ENCODE data around the gene GP5. TPM values are rescaled to one million over a fixed set of nuclear protein-coding genes. Genes with fewer than 3 reads are reported as not detected.

The GP5 gene
- total and polyA plus RNA-seq, 2 experiments from 2014 or later = 0.11 TPM; not detected in 1

DNA sequence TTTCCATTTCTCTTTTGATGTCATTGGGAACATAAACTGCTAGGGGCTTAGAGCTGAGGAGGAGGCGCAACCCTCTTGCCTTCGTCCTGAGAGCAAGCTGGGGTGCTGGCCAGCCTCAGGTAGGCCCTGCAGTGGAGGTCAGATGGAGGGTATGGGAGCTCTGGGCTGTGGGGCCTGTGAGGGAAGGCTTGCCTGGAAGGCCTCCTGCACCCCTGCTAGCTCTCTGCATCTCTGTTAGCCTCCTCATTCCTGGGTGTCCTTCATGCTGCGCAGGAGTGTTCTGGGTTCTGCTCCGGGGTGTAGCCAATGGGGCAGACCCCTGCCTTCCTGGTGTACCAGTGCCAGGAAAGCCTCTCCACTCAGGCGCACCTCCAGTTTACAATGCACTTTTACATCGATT, 11.8 kb downstream of the GP5 start:
- no peaks in the 10 kb centered on the region for H3K79me2 ChIP-seq (ENCODE audit: insufficient read depth)
- no peaks in the 10 kb centered on the region for H3K4me1 ChIP-seq (ENCODE audit: insufficient read depth)
- no peak overlapping the region for H3K4me3 ChIP-seq
- no peak overlapping the region for H2AFZ ChIP-seq
- peaks cover 10% of the 10 kb centered on the region for H3K27me3 ChIP-seq (replicated peaks; ENCODE audit: insufficient read depth)
- no peaks in the 10 kb centered on the region for H3K9me2 ChIP-seq (ENCODE audit: insufficient read depth)
- in situ Hi-C loops (cut with MboI) = no loop called here
- no peak for TF ChIP-seq EZH2phosphoT487 (IDR thresholded peaks at IDR 0.05; ENCODE audit: insufficient read depth, low read depth)
- no peak for TF ChIP-seq EZH2 (IDR thresholded peaks at IDR 0.05; ENCODE audit: insufficient read depth, poor library complexity, severe bottlenecking)
- no peaks in the 10 kb centered on the region for H4K20me1 ChIP-seq (ENCODE audit: insufficient read depth)
- H3K9ac ChIP-seq = no peak overlapping the region
- no peaks in the 10 kb centered on the region for H3F3A ChIP-seq (ENCODE audit: insufficient read depth)
- WGBS, 2 experiments (ENCODE audit: low coverage in 1 of 2, low lambda C conversion rate in 2 of 2, missing lambda C conversion rate in 2 of 2) = 92 to 95% methylated on average over 6 of the region's 6 CpGs
- H3K36me3 ChIP-seq (ENCODE audit: low read depth) = no peaks in the 10 kb centered on the region
- DNase-seq = no peak
- H3K4me2 ChIP-seq (ENCODE audit: unreplicated experiment) = no peak overlapping the region
- H3K27ac ChIP-seq = no peak overlapping the region
- H3K9me3 ChIP-seq (ENCODE audit: low read depth) = no peaks in the 10 kb centered on the region

DNA sequence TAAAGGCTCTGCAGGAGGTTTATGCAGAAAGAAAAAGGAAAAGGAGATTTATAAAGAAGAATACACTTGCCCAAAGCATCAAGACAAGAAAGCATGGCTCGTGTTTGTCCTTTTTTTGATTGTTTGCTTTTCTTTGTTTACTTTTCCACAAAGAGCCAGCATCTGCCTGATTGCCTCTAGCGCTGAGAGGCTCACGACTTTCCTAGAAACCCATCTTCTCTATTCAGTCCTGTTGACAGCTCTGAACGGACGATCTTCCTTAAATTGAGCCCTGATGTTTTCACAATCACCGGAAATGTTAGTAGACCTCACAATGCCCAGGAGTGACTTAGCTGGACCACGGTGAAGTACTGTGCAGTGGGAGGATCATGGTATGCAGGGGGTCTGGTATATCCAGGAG, 12.4 kb downstream of the GP5 start:
- WGBS, 2 experiments (ENCODE audit: low coverage in 1 of 2, low lambda C conversion rate in 2 of 2, missing lambda C conversion rate in 2 of 2) = 53 to 54% methylated on average over 7 of the region's 7 CpGs
- in situ Hi-C loops (cut with MboI) = no loop called here
- no peak overlapping the region for H3K27ac ChIP-seq
- no peak overlapping the region for H3K9ac ChIP-seq
- no peak for DNase-seq
- no peaks in the 10 kb centered on the region for H3K79me2 ChIP-seq (ENCODE audit: insufficient read depth)
- no peak overlapping the region for H2AFZ ChIP-seq
- TF ChIP-seq EZH2phosphoT487 (IDR thresholded peaks at IDR 0.05; ENCODE audit: insufficient read depth, low read depth) = no peak
- no peak for TF ChIP-seq EZH2 (IDR thresholded peaks at IDR 0.05; ENCODE audit: insufficient read depth, poor library complexity, severe bottlenecking)
- no peak overlapping the region for H3K4me3 ChIP-seq
- no peaks in the 10 kb centered on the region for H3F3A ChIP-seq (ENCODE audit: insufficient read depth)
- no peaks in the 10 kb centered on the region for H3K9me3 ChIP-seq (ENCODE audit: low read depth)
- no peaks in the 10 kb centered on the region for H3K36me3 ChIP-seq (ENCODE audit: low read depth)
- H3K9me2 ChIP-seq (ENCODE audit: insufficient read depth) = no peaks in the 10 kb centered on the region
- H4K20me1 ChIP-seq (ENCODE audit: insufficient read depth) = no peaks in the 10 kb centered on the region
- no peak overlapping the region for H3K4me2 ChIP-seq (ENCODE audit: unreplicated experiment)
- peaks cover 10% of the 10 kb centered on the region for H3K27me3 ChIP-seq (replicated peaks; ENCODE audit: insufficient read depth)
- no peaks in the 10 kb centered on the region for H3K4me1 ChIP-seq (ENCODE audit: insufficient read depth)

- WGBS, 2 experiments (ENCODE audit: low coverage in 1 of 2, low lambda C conversion rate in 2 of 2, missing lambda C conversion rate in 2 of 2) = 71 to 75% methylated on average over 15 of the region's 15 CpGs
- H3K27ac ChIP-seq = no peak overlapping the region
- H3K79me2 ChIP-seq (ENCODE audit: insufficient read depth) = no peaks in the 10 kb centered on the region
- in situ Hi-C loops (cut with MboI) = no loop called here
- H3K36me3 ChIP-seq (ENCODE audit: low read depth) = no peaks in the 10 kb centered on the region
- H3K27me3 ChIP-seq (replicated peaks; ENCODE audit: insufficient read depth) = peaks cover 10% of the 10 kb centered on the region
- H4K20me1 ChIP-seq (ENCODE audit: insufficient read depth) = no peaks in the 10 kb centered on the region
- no peak overlapping the region for H2AFZ ChIP-seq
- TF ChIP-seq EZH2phosphoT487 (IDR thresholded peaks at IDR 0.05; ENCODE audit: insufficient read depth, low read depth) (no peak), EZH2 (IDR thresholded peaks at IDR 0.05; ENCODE audit: insufficient read depth, poor library complexity, severe bottlenecking) (no peak)
- no peak for DNase-seq
- no peak overlapping the region for H3K4me3 ChIP-seq
- no peaks in the 10 kb centered on the region for H3K4me1 ChIP-seq (ENCODE audit: insufficient read depth)
- H3K4me2 ChIP-seq (ENCODE audit: unreplicated experiment) = no peak overlapping the region
- no peaks in the 10 kb centered on the region for H3K9me2 ChIP-seq (ENCODE audit: insufficient read depth)
- no peak overlapping the region for H3K9ac ChIP-seq
- no peaks in the 10 kb centered on the region for H3F3A ChIP-seq (ENCODE audit: insufficient read depth)
- no peaks in the 10 kb centered on the region for H3K9me3 ChIP-seq (ENCODE audit: low read depth)
These were observed 13.0 kb downstream of the GP5 start for GRCh38 chr3:194386066-194386465.

- H3K9me2 ChIP-seq (ENCODE audit: insufficient read depth) = no peaks in the 10 kb centered on the region
- no peaks in the 10 kb centered on the region for H3K79me2 ChIP-seq (ENCODE audit: insufficient read depth)
- no peak overlapping the region for H3K9ac ChIP-seq
- no peak for TF ChIP-seq EZH2phosphoT487 (IDR thresholded peaks at IDR 0.05; ENCODE audit: insufficient read depth, low read depth)
- TF ChIP-seq EZH2 (IDR thresholded peaks at IDR 0.05; ENCODE audit: insufficient read depth, poor library complexity, severe bottlenecking) = no peak
- in situ Hi-C loops (cut with MboI) = no loop called here
- no peaks in the 10 kb centered on the region for H3F3A ChIP-seq (ENCODE audit: insufficient read depth)
- H3K4me2 ChIP-seq (ENCODE audit: unreplicated experiment) = no peak overlapping the region
- H3K27ac ChIP-seq = no peak overlapping the region
- H3K4me1 ChIP-seq (ENCODE audit: insufficient read depth) = no peaks in the 10 kb centered on the region
- no peak for DNase-seq
- WGBS, 2 experiments (ENCODE audit: low coverage in 1 of 2, low lambda C conversion rate in 2 of 2, missing lambda C conversion rate in 2 of 2) = 83 to 87% methylated on average over 12 of the region's 12 CpGs
- H4K20me1 ChIP-seq (ENCODE audit: insufficient read depth) = no peaks in the 10 kb centered on the region
- H3K9me3 ChIP-seq (ENCODE audit: low read depth) = no peaks in the 10 kb centered on the region
- no peak overlapping the region for H2AFZ ChIP-seq
- no peaks in the 10 kb centered on the region for H3K36me3 ChIP-seq (ENCODE audit: low read depth)
- H3K4me3 ChIP-seq = no peak overlapping the region
- H3K27me3 ChIP-seq (replicated peaks; ENCODE audit: insufficient read depth) = peaks cover 4% of the 10 kb centered on the region; the same call in 1 of the 2 replicates
These were observed 14.5 kb downstream of the GP5 start for GRCh38 chr3:194384569-194385001.

DNA sequence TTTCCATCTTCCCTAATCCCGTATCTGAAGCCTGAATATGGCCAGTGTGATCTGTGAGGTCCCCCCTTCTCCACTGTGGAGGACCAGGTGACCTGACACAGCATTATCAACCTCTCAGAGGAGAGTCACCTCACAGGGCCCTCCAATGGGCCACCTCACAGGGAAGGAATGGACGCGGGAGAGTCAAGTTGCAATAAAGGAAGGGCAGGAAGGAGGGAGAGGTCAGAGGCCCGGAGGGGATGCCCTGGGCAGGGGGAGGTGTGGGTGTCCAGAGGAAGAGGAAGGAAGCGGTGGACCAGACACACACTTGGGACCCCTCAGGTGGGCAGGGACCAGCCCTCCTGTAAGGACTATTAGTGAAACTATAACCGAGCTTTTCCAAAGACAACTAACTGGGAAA, 14.9 kb downstream of the GP5 start:
- WGBS, 2 experiments (ENCODE audit: low coverage in 1 of 2, low lambda C conversion rate in 2 of 2, missing lambda C conversion rate in 2 of 2) = 77 to 79% methylated on average over 5 to 6 of the region's 6 CpGs
- H3K27ac ChIP-seq = no peak overlapping the region
- H3K79me2 ChIP-seq (ENCODE audit: insufficient read depth) = no peaks in the 10 kb centered on the region
- no peak for DNase-seq
- no peak overlapping the region for H2AFZ ChIP-seq
- no peak overlapping the region for H3K4me2 ChIP-seq (ENCODE audit: unreplicated experiment)
- H3F3A ChIP-seq (ENCODE audit: insufficient read depth) = no peaks in the 10 kb centered on the region
- H3K36me3 ChIP-seq (ENCODE audit: low read depth) = no peaks in the 10 kb centered on the region
- H3K9ac ChIP-seq = no peak overlapping the region
- H3K4me3 ChIP-seq = no peak overlapping the region
- H4K20me1 ChIP-seq (ENCODE audit: insufficient read depth) = no peaks in the 10 kb centered on the region
- TF ChIP-seq EZH2phosphoT487 (IDR thresholded peaks at IDR 0.05; ENCODE audit: insufficient read depth, low read depth) = no peak
- no peak for TF ChIP-seq EZH2 (IDR thresholded peaks at IDR 0.05; ENCODE audit: insufficient read depth, poor library complexity, severe bottlenecking)
- in situ Hi-C loops (cut with MboI) = no loop called here
- H3K27me3 ChIP-seq (replicated peaks; ENCODE audit: insufficient read depth) = peaks cover 4% of the 10 kb centered on the region; the same call in 1 of the 2 replicates
- no peaks in the 10 kb centered on the region for H3K9me3 ChIP-seq (ENCODE audit: low read depth)
- no peaks in the 10 kb centered on the region for H3K4me1 ChIP-seq (ENCODE audit: insufficient read depth)
- no peaks in the 10 kb centered on the region for H3K9me2 ChIP-seq (ENCODE audit: insufficient read depth)

Data from GM23248 (cell line).